Endothelial cell (in vitro differentiated cells): ENCODE results near the gene SSTR5. TPM values are rescaled to one million over a fixed set of nuclear protein-coding genes. Genes with fewer than 3 reads are reported as not detected.
A peak's percentile ranks its signal among the peaks of the same experiment; 100 is the strongest.
"Not testable (repeated sequence)": the region's sequence is repeated elsewhere in the genome, so short reads cannot be mapped to it uniquely, and the experiment has no call there.

Experiments used
- DNase-seq: peaks from one replicate; pipeline ENCODE4 v3.0.0; 2021; ENCODE audit warnings: low spot score
- H3K27ac Mint-ChIP-seq: one replicate; pipeline ENCODE4 v1.8.0; 2021; ENCODE audit warnings: mixed read lengths, inconsistent platforms; ENCODE audit not compliant: unreplicated experiment
- H3K27me3 Mint-ChIP-seq: one replicate; pipeline ENCODE4 v1.8.0; 2021; ENCODE audit warnings: mild to moderate bottlenecking, moderate library complexity, mixed read lengths, inconsistent platforms; ENCODE audit not compliant: unreplicated experiment
- H3K36me3 Mint-ChIP-seq: one replicate; pipeline ENCODE4 v1.8.0; 2021; ENCODE audit warnings: mild to moderate bottlenecking, low read depth, mixed read lengths, inconsistent platforms; ENCODE audit not compliant: unreplicated experiment
- H3K4me1 Mint-ChIP-seq: one replicate; pipeline ENCODE4 v1.8.0; 2021; ENCODE audit warnings: mild to moderate bottlenecking, mixed read lengths, inconsistent platforms; ENCODE audit not compliant: unreplicated experiment
- H3K4me3 Mint-ChIP-seq: one replicate; pipeline ENCODE4 v1.8.0; 2021; ENCODE audit warnings: mild to moderate bottlenecking, mixed read lengths, inconsistent platforms; ENCODE audit not compliant: unreplicated experiment
- H3K9me3 Mint-ChIP-seq: one replicate; pipeline ENCODE4 v1.8.0; 2021; ENCODE audit warnings: mixed read lengths, inconsistent platforms; ENCODE audit not compliant: unreplicated experiment
- CTCF ChIP-seq: fragments of 200-600 bp; sonication (generic); IDR thresholded peaks from one replicate; pipeline ENCODE4 v1.5.0; 2021; ENCODE audit warnings: antibody characterized with exemption; ENCODE audit not compliant: unreplicated experiment
- total RNA-seq: library from RNA; stranded (reverse); fragmentation: NEBNext Ultra II Directional; extraction: Animal tissue kit (Norgen Biotek cat#: 25700); gene quantifications from one replicate; pipeline ENCODE4 v1.2.1, GENCODE V29; 2021; ENCODE audit not compliant: unreplicated experiment

The SSTR5 gene
- total RNA-seq, 1 donor from 2014 or later = not detected

GRCh38 chr16:1084971-1085370, 12.4 kb downstream of the SSTR5 start:
- Mint-ChIP-seq H3K4me3 (peak overlapping the region; percentile 64), H3K9me3 (peaks cover 5% of the 10 kb centered on the region), H3K36me3 (peaks cover 5% of the 10 kb centered on the region), H3K27ac (no peak overlapping the region), H3K27me3 (peaks cover 4% of the 10 kb centered on the region), H3K4me1 (no peaks in the 10 kb centered on the region)
- no peak for TF ChIP-seq CTCF
- DNase-seq = no peak

- H3K27me3 Mint-ChIP-seq, H3K4me1 Mint-ChIP-seq, H3K27ac Mint-ChIP-seq, DNase-seq, H3K36me3 Mint-ChIP-seq, H3K9me3 Mint-ChIP-seq, H3K4me3 Mint-ChIP-seq: not testable (repeated sequence)
These were observed 13.9 kb downstream of the SSTR5 start for GRCh38 chr16:1086443-1086842.

- H3K36me3 Mint-ChIP-seq = peaks cover 5% of the 10 kb centered on the region
- no peak for TF ChIP-seq CTCF
- H3K9me3 Mint-ChIP-seq = peaks cover 5% of the 10 kb centered on the region
- no peaks in the 10 kb centered on the region for H3K4me1 Mint-ChIP-seq
- no peak for DNase-seq
- no peak overlapping the region for H3K4me3 Mint-ChIP-seq
- peaks cover 6% of the 10 kb centered on the region for H3K27me3 Mint-ChIP-seq
- H3K27ac Mint-ChIP-seq = no peak overlapping the region
These were observed 16.0 kb downstream of the SSTR5 start for GRCh38 chr16:1088295-1089170.

- no peak for DNase-seq
These were observed 16.9 kb downstream of the SSTR5 start for GRCh38 chr16:1089439-1089821.

GRCh38 chr16:1089822-1090619, 17.5 kb downstream of the SSTR5 start:
- Mint-ChIP-seq H3K36me3 (peaks cover 5% of the 10 kb centered on the region), H3K9me3 (peaks cover 4% of the 10 kb centered on the region), H3K4me3 (no peak overlapping the region), H3K27me3 (peaks cover 5% of the 10 kb centered on the region), H3K27ac (no peak overlapping the region), H3K4me1 (no peaks in the 10 kb centered on the region)
- no peak for TF ChIP-seq CTCF
- DNase-seq = no peak

More at GRCh38 chr16:1089439-1089821, 16.9 kb downstream of the SSTR5 start:
- Mint-ChIP-seq H3K4me3 (no peak overlapping the region), H3K27ac (no peak overlapping the region), H3K9me3 (peaks cover 5% of the 10 kb centered on the region), H3K36me3 (peaks cover 5% of the 10 kb centered on the region), H3K27me3 (peaks cover 6% of the 10 kb centered on the region), H3K4me1 (no peaks in the 10 kb centered on the region)
- TF ChIP-seq CTCF = no peak
